ENCODE results near the gene ATXN1L. TPM values are rescaled to one million over a fixed set of nuclear protein-coding genes. Genes with fewer than 3 reads are reported as not detected.
"Not testable (repeated sequence)": the region's sequence is repeated elsewhere in the genome, so short reads cannot be mapped to it uniquely, and the experiment has no call there.

ATXN1L gene
- total RNA-seq, 1 experiment from 2014 or later: 18.2 TPM

DNA sequence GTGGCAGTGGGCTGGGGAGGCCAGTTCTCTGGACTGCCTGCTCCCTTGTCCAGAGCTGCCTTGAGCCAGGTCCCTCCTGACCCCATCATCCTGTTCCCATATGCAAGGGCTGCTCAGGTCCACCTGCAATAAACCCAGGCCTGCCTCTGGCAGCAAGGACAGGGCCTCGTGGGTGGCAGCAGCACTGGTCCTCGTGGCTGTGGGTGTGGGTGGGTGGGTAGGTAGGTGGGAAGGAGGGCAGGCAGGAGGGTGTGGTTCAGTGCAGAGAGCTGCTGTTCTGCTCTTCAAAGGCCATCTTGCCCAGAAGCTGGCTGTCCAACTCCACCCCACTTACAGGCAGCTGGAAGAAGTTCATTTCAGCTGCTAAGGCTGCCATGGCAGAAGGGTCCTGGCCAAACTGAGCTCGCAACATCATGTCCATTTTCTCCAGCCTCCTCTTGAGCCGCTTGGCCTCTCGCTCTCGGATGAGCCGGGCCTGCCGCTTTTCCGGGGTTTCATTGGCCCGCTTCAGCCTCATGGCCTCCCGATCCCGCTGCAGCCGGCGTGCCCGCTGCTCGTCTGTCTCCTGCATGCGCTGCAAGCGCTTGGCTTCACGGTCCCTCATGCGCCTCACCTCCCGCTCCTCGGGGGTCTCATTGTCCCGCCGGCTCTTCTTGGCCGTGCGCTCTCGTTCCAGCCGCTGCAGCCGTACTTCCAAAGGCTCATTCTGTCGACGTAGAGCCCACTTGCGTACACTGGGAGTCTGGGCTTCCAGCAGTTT lies 14.2 kb downstream of the ATXN1L start:
- TF ChIP-seq, protein P1, sequence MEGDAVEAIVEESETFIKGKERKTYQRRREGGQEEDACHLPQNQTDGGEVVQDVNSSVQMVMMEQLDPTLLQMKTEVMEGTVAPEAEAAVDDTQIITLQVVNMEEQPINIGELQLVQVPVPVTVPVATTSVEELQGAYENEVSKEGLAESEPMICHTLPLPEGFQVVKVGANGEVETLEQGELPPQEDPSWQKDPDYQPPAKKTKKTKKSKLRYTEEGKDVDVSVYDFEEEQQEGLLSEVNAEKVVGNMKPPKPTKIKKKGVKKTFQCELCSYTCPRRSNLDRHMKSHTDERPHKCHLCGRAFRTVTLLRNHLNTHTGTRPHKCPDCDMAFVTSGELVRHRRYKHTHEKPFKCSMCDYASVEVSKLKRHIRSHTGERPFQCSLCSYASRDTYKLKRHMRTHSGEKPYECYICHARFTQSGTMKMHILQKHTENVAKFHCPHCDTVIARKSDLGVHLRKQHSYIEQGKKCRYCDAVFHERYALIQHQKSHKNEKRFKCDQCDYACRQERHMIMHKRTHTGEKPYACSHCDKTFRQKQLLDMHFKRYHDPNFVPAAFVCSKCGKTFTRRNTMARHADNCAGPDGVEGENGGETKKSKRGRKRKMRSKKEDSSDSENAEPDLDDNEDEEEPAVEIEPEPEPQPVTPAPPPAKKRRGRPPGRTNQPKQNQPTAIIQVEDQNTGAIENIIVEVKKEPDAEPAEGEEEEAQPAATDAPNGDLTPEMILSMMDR (IDR thresholded peaks at IDR 0.05; ENCODE audit: unreplicated experiment): no peak
- Mint-ChIP-seq H3K9me3 (ENCODE audit: unreplicated experiment) (no peaks in the 10 kb centered on the region), H3K4me3 (ENCODE audit: unreplicated experiment) (no peak overlapping the region), H3K4me1 (ENCODE audit: insufficient read depth, unreplicated experiment) (no peaks in the 10 kb centered on the region), H3K27ac (ENCODE audit: low read depth, unreplicated experiment) (no peak overlapping the region), H3K36me3 (ENCODE audit: insufficient read depth, unreplicated experiment) (peaks cover 21% of the 10 kb centered on the region), H3K27me3 (ENCODE audit: insufficient read depth, unreplicated experiment) (no peaks in the 10 kb centered on the region)
- CTCF ChIA-PET: interaction anchor here (0.6 to 0.8 kb wide), 2 partner anchors 10 to 19 kb away, joined by 5 to 8 read pairs; no protein-coding TSS in a partner anchor
- intact Hi-C loops (cut with micrococcal nuclease): no loop called here
- DNase-seq (ENCODE audit: unreplicated experiment): no peak
- POLR2A ChIA-PET: interaction anchor here (1.5 kb wide), 1 partner anchor 13 kb away, joined by 3 read pairs; no protein-coding TSS in a partner anchor
- no TSS peak for BruUV-seq (replicated peaks)

DNA sequence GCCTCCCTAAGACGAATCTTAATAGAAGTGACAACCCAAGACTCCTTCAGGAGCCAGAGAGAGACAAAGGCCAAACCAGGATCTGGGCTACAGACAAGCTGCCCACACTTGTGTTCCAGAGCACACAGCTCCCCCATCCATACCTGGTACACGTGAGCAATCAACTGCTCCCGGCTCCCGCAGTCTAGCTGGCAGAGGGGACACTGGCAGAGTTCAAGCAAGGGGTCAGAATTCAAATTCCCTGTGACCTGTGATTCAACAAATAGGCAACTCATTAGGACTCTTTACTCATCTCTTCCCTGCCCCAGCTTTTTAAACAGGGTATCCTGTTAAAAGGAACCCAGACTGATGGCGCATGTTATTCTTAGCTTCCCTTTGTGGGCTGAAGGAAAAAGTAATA lies 18.2 kb downstream of the ATXN1L start:
- Mint-ChIP-seq H3K36me3 (ENCODE audit: insufficient read depth, unreplicated experiment) (peaks cover 21% of the 10 kb centered on the region), H3K9me3 (ENCODE audit: unreplicated experiment) (no peaks in the 10 kb centered on the region), H3K4me1 (ENCODE audit: insufficient read depth, unreplicated experiment) (no peaks in the 10 kb centered on the region), H3K27ac (ENCODE audit: low read depth, unreplicated experiment) (no peak overlapping the region), H3K27me3 (ENCODE audit: insufficient read depth, unreplicated experiment) (no peaks in the 10 kb centered on the region), H3K4me3 (ENCODE audit: unreplicated experiment) (no peak overlapping the region)
- ChIA-PET POLR2A (interaction anchor here (2.7 kb wide), 1 partner anchor 18 kb away, joined by 12 read pairs; the partner anchor contains the start of gene ATXN1L), CTCF (interaction anchor here (0.6 to 1.2 kb wide), 2 partner anchors 9 to 1612 kb away, joined by 3 to 4 read pairs; no protein-coding TSS in a partner anchor)
- TF ChIP-seq, protein P1 (IDR thresholded peaks at IDR 0.05; ENCODE audit: unreplicated experiment): no peak
- no TSS peak for BruUV-seq (replicated peaks)
- intact Hi-C loops (cut with micrococcal nuclease): no loop called here
- no peak for DNase-seq (ENCODE audit: unreplicated experiment)

DNA sequence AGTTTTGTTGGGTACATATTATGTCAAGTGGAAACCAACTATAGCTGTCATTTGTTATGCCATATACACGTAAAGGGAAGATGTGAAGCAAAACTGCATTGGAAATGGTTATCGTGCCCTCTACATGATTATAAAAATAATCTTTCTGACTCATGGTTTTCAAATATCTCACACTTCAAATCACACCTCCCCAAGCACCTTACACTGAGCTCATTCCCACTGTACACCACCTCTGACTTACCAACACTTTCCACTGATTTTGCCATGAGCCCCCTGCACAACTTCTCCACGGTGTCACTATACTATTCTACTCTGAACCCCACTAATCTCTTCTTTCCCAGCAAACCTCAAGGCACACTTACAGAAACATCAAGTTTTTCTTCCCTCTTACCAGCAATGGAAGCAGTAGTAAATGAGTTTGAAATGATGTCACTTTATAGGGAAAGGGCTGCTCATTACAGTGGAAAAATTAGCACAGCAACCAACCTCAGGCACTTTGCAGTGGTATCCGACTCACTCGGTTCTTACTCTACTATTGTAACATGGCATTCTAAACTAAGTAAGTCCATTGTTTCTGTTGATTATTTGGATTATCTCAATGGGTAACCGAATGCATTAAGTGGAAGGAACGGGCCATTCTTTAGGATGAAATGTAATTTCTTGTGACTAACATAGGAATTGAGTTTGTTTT lies 19.5 kb downstream of the ATXN1L start:
- no peak overlapping the region for H3K4me3 Mint-ChIP-seq (ENCODE audit: unreplicated experiment)
- no peak for DNase-seq (ENCODE audit: unreplicated experiment)
- no TSS peak for BruUV-seq (replicated peaks)
- no peaks in the 10 kb centered on the region for H3K27me3 Mint-ChIP-seq (ENCODE audit: insufficient read depth, unreplicated experiment)
- TF ChIP-seq, protein P1 (IDR thresholded peaks at IDR 0.05; ENCODE audit: unreplicated experiment): no peak
- POLR2A ChIA-PET: no interaction called here
- no peaks in the 10 kb centered on the region for H3K9me3 Mint-ChIP-seq (ENCODE audit: unreplicated experiment)
- CTCF ChIA-PET: interaction anchor here (1.6 kb wide), 1 partner anchor 17 kb away, joined by 7 read pairs; no protein-coding TSS in a partner anchor
- peaks cover 20% of the 10 kb centered on the region for H3K36me3 Mint-ChIP-seq (ENCODE audit: insufficient read depth, unreplicated experiment)
- H3K4me1 Mint-ChIP-seq (ENCODE audit: insufficient read depth, unreplicated experiment): no peaks in the 10 kb centered on the region
- H3K27ac Mint-ChIP-seq (ENCODE audit: low read depth, unreplicated experiment): no peak overlapping the region
- intact Hi-C loops (cut with micrococcal nuclease): no loop called here

DNA sequence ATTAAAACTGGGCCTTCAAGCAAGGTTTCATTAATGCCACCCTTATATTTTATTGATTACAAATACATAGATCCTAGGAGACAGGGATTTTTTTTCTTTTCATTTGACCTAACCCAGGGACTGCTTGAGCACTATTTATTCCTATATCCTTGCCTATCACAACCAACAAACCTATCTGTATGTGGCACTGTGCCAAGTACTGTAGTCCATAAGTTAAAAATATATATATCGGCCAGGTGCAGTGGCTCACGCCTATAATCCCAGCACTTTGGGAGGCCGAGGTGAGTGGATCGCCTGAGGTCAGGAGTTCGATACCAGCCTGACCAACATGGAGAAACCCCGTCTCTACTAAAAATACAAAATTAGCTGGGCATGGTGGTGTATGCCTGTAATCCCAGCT lies 21.4 kb downstream of the ATXN1L start:
- H3K4me1 Mint-ChIP-seq (ENCODE audit: insufficient read depth, unreplicated experiment); H3K9me3 Mint-ChIP-seq (ENCODE audit: unreplicated experiment); H3K27ac Mint-ChIP-seq (ENCODE audit: low read depth, unreplicated experiment); POLR2A ChIA-PET; BruUV-seq (replicated peaks); H3K4me3 Mint-ChIP-seq (ENCODE audit: unreplicated experiment); H3K27me3 Mint-ChIP-seq (ENCODE audit: insufficient read depth, unreplicated experiment); DNase-seq (ENCODE audit: unreplicated experiment); intact Hi-C loops (cut with micrococcal nuclease): not testable (repeated sequence)
- peaks cover 17% of the 10 kb centered on the region for H3K36me3 Mint-ChIP-seq (ENCODE audit: insufficient read depth, unreplicated experiment)
- CTCF ChIA-PET: interaction anchor here (1.6 kb wide), 1 partner anchor 15 kb away, joined by 7 read pairs; no protein-coding TSS in a partner anchor
